GM10847 (cell line): ENCODE results near the gene GMNN.

Source experiments
- POLR2A ChIP-seq: IDR thresholded peaks from 2 replicates; pipeline ENCODE4 v1.6.1; 2011; ENCODE audit not compliant: insufficient read length; ENCODE audit errors: extremely low read depth

Gene GMNN

DNA sequence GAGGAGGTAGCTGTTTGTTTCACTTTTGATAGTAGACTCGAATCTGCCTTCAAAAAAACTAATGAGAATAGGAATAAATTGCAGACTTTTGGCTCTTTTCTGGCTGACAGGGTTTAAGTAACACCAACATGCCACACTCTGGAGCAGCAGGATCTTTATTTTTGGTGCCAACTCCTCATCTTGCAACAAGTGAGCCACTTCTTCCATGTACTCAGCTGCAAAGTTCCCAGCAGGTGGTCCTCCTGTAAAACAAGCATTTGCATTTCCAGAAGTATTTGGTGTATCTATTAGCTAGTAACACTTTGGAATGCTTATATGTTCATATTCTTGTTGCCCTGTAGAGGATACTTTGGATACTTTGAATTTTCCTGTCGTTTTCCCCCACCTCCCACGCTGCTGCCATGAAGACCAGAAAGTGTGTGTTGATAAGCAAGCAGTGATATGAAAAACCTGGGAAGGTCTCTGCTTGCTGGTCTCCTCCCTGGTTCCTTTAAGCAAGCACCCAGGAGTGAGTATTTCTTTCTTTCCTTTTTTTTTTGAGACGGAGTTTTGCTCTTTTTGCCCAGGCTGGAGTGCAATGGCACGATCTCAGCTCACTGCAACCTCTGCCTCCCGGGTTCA, 23.0 kb downstream of the GMNN start:
- no peak for TF ChIP-seq POLR2A

GRCh38 chr6:24798740-24799540, 24.2 kb downstream of the GMNN start, which contains the start of gene ARMH2:
Gene ARMH2, minus strand, starts transcription at chr6:24798917. Its CDS starts 60 bp downstream, at chr6:24798857.
- no peak for TF ChIP-seq POLR2A

GRCh38 chr6:24799541-24799915, 24.8 kb downstream of the GMNN start:
- TF ChIP-seq POLR2A: no peak

DNA sequence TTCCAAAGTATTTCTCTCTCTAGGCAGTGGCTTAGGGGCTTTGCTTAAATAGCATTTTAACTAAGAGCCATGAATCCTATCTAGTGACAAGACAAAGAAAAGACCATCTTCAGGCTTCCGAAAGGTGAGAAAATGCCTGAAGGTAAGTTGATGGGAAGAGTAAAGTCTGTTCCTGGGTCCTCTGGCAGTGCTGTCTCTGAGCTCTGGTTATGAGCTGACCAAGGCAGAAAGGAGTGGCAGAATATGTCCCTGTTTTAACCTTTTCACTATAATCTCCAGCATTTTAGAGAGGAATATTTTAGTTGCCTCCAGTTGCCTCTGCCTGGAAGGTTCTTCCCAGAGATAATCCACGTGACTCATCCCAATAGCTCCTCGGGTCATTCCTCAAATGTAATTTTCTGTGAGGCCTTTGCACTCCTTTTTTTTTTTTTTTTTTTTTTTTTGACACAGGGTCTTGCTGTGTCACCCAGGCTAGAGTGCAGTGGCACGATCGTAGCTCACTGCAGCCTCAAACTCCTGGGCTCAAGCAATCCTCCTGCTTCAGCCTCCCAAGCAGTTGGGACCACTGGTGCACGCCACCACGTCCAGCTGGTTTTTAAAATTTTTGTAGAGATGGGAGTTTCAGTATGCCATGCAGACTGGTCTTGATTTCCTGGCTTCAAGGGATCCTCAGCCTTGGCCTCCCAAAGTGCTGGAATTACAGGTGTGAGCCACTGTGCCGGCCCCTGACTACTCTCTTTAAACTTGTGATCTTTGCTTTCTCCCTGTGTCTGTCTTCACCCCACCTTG, 27.7 kb downstream of the GMNN start:
- no peak for TF ChIP-seq POLR2A

DNA sequence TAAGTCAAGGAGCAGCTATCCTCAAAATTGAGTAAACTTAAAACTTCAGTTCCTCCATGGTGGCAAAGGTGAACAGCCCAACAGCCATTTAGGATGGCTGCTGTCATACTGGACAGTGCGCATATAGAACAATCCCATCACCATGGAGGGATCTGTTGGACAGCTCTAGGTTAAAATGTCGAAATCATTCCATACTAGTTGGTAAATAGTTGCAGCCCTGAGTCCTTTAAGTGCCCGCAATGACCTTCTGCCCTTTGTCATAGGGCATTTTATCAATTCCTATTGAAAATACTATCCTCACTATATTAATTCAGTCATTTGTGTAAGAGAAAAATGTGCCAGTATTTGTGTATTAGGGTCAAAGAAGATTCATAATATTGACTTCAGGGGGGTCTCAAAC, 32.8 kb downstream of the GMNN start:
- no peak for TF ChIP-seq POLR2A

- no peak for TF ChIP-seq POLR2A
Measured at GRCh38 chr6:24809728-24810127, 35.0 kb downstream of the GMNN start.

- TF ChIP-seq POLR2A: no peak
Measured at GRCh38 chr6:24818346-24818745, 43.6 kb downstream of the GMNN start.

GRCh38 chr6:24821860-24822444, 47.2 kb downstream of the GMNN start:
- TF ChIP-seq POLR2A: no peak

DNA sequence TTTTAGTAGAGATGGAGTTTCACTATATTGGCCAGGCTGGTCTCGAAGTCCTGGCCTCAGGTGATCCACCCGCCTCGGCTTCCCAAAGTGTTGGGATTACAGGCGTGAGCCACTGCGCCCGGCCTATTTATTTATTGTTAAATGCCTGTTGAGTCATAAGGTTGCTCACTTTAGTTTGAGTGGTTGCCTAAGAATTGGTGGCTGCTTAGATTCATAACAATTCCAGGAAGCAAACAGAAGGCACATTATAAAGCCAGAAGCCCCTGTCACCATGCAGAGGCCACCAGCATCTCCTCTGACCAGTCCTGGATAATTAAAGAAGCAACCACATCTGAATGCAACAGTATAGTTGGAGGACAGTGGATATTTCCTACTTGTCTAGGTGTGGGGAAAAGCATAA, 48.0 kb downstream of the GMNN start:
- no peak for TF ChIP-seq POLR2A

DNA sequence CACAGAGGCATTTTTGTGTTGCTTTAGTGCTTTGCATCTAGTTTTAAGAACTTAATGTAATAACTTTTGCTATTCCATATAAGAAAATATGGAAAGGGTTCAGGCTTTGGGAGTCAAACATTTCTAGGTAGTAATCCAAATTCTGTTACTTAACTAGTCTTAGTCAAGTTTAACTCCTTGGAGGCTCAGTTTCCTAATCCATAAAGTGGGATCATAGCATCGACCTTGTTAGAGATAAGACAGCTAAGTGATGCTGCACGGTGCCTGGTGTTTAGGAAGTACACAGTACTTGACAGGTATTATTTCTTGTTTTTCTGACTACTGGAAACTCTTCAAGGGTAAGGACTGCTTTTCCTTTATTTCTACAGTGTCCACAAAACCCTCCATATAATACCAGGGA, 48.4 kb downstream of the GMNN start:
- TF ChIP-seq POLR2A: no peak

DNA sequence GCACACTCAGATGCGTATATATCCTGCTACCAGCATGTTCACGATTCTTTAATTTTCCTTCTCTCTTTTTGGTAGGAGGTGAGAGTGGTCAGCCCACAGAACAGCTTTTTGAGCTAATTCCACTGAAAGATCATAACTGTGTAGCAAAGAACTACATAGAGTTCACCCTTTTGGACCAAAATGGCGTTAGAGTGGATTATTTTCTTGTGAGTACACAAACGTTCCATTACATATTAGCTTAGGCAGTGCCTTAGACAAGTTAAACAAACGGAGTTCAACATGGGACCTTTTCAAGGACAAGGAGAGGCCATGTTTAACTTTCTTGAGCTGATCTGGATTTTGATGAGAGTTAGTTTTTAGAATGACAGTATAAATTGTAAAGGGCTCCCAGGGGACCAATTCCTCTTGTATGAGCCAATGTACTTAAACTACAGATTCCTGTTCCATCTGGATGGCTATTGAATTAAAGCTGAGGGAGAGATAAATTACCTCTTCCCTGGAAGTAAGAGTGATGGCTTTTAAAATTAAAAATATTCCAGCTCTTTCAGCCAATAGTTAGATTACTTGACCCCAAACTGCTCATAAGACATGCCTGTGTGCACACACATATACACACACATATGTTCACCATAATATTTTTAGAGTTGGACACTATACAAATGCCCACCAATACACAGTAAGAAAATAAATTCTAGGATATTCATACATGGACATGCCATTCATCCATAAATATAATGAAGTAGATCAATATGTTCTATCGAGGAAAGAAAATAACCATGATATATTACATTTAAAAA, 49.6 kb downstream of the GMNN start:
- TF ChIP-seq POLR2A: no peak

- no peak for TF ChIP-seq POLR2A
Measured at GRCh38 chr6:24825130-24825630, 50.4 kb downstream of the GMNN start.

GRCh38 chr6:24827162-24827561, 52.4 kb downstream of the GMNN start:
- no peak for TF ChIP-seq POLR2A

GRCh38 chr6:24827970-24828369, 53.2 kb downstream of the GMNN start:
- no peak for TF ChIP-seq POLR2A

GRCh38 chr6:24829657-24830056, 54.9 kb downstream of the GMNN start:
- no peak for TF ChIP-seq POLR2A
